Heart left ventricle (tissue), 16 donors: ENCODE data around the gene MYOF. TPM values are rescaled to one million over a fixed set of nuclear protein-coding genes. Genes with fewer than 3 reads are reported as not detected.
A peak's percentile ranks its signal among the peaks of the same experiment; 100 is the strongest.

Experiments used
- ATAC-seq, 4 donors: fragments of 200-7000 bp; cut with Tn5 transposase; one replicate each; pipeline ENCODE4 v1.9.1; 2020 to 2022; ENCODE audit warnings: moderate library complexity in 4 of 4, mild to moderate bottlenecking in 3 of 4, moderate number of reproducible peaks in 1 of 4
- DNase-seq, 5 donors: peaks; one replicate each; pipeline ENCODE4 v3.0.0-alpha.2; 2020
- H3K27ac ChIP-seq, 12 donors: fragments of 200-600 bp; sonication (generic) in 4 of 12; one replicate each; pipeline versions ENCODE4 v1.5.0 to v1.8.0; 2016 to 2022; ENCODE audit warnings: mild to moderate bottlenecking in 2 of 12
- H3K27me3 ChIP-seq, 9 donors: fragments of 200-600 bp; sonication (generic) in 2 of 9; one replicate each; pipeline versions ENCODE4 v1.5.1 to v1.8.0; 2016 to 2022; ENCODE audit warnings: mild to moderate bottlenecking in 3 of 9
- H3K36me3 ChIP-seq, 9 donors: fragments of 200-600 bp; sonication (generic) in 2 of 9; one replicate each; pipeline versions ENCODE4 v1.5.0 to v1.8.0; 2018 to 2022; ENCODE audit warnings: mild to moderate bottlenecking in 2 of 9
- H3K4me1 ChIP-seq, 12 donors: fragments of 200-600 bp; sonication (generic) in 4 of 12; one replicate each; pipeline versions ENCODE4 v1.5.0 to v1.8.0; 2016 to 2022; ENCODE audit warnings: mild to moderate bottlenecking in 3 of 12
- H3K4me3 ChIP-seq, 12 donors: fragments of 200-600 bp; sonication (generic) in 4 of 12; one replicate each; pipeline versions ENCODE4 v1.5.0 to v1.8.0; 2017 to 2022; ENCODE audit warnings: mild to moderate bottlenecking in 9 of 12, moderate library complexity in 4 of 12
- H3K9me3 ChIP-seq, 12 donors: fragments of 200-600 bp; sonication (generic) in 4 of 12; one replicate each; pipeline versions ENCODE4 v1.5.0 to v1.8.0; 2016 to 2022; ENCODE audit warnings: mild to moderate bottlenecking in 1 of 12
- CTCF ChIP-seq, 12 donors: fragments of 200-600 bp; sonication (generic) in 4 of 12; IDR thresholded peaks; one replicate each; pipeline versions ENCODE4 v1.5.0 to v1.8.0; 2018 to 2022; ENCODE audit warnings: antibody characterized with exemption in 12 of 12, mild to moderate bottlenecking in 5 of 12
- POLR2A ChIP-seq, 2 donors: fragments of 450-650 bp; IDR thresholded peaks; one replicate each; pipeline ENCODE4 v1.6.1; 2017; ENCODE audit warnings: antibody characterized with exemption in 2 of 2, mild to moderate bottlenecking in 2 of 2, moderate library complexity in 2 of 2
- WGBS, 4 donors: extraction: QIAGEN DNeasy Blood & Tissue Kit in 2 of 4; methylation state at CpG; one replicate each; pipeline versions ENCODE4 v1.1.5 to v1.1.7; 2013 to 2018; 5-methylcytosine and 5-hydroxymethylcytosine counted together
- intact Hi-C, 10 donors: fragments of 100-400 bp; cut with DNase I; formaldehyde crosslinking; loops; one replicate each; pipeline versions ENCODE4 v1.11.1 to v1.14.2; 2022
- long read RNA-seq, 3 donors: library from polyadenylated mRNA; unstranded; transcript quantifications; one replicate each; pipeline ENCODE4 v2.0.0, GENCODE V29; 2020 to 2021
- polyA plus RNA-seq, 2 donors: library from polyadenylated mRNA; stranded (reverse); fragments of 200-250 nt; gene quantifications; one replicate each; pipeline ENCODE4 v1.2.3, GENCODE V29; 2013
- total RNA-seq, 9 donors: library from RNA; depleted of rRNA in 2 of 9; stranded (reverse); fragments of >200 nt in 2 of 9; fragmentation: NEBNext Ultra II Directional in 3 of 9; extraction: Animal tissue kit (Norgen Biotek cat#: 25700) in 3 of 9; gene quantifications; one replicate each; pipeline versions ENCODE4 v1.1.0 to v1.2.4, GENCODE V29; 2016 to 2023
- donor health status: ischemic (EF 13 %, LVEDD 7.1; RV severe dilation, severe dysfunction).
- donor health status: healthy with polysubstance abuse.
- donor health status: DM: no; HTN: yes; CAD: no.
- donor health status: DM: no; HTN: no; CAD: no.
- donor health status: ischemic (EF 25% LVEDD 6.9; RV normal size, moderate dysfunction).
- donor health status: ischemic (EF 25% LVEDD 5.7; RV mildly dilated, moderate dysfunction).
- donor health status: healthy.
- donor health status: DM: yes; HTN: yes; CAD: no.
- donor health status: ischemic (EF 35%, LVEDD 5.7; RV mildly dilated, moderate dysfunction).
- donor health status: nonischemic (EF 11% LVEDD 7.7; RV severe dilation, severe dysfunction).
- donor health status: DM: yes; HTN: yes; CAD: no.
- donor health status: PGD.
- donor health status: ischemic (EF 29% LVEDD 5.4; RV normal size, mild dysfunction).
- donor health status: nonischemic (EF 23%, LVEDD 6.1; RV moderate dilation, normal function).

The MYOF gene
- total RNA-seq (10 to 100 TPM; 16.0 to 64.5 (median 37.2) TPM), polyA plus RNA-seq (10 to 100 TPM; 13.2 to 14.7 TPM)
- long read RNA-seq, donor 1, partial matches to known transcripts: 8 of 13 reads
- long read RNA-seq, donor 1, other reads (novel, unspliced or antisense): 5 of 13 reads
- long read RNA-seq, donor 2, partial matches to known transcripts: 3 of 8 reads
- long read RNA-seq, donor 2, other reads (novel, unspliced or antisense): 4 of 8 reads
- long read RNA-seq, donor 3, partial matches to known transcripts: 2 of 3 reads
- long read RNA-seq, donor 3, other reads (novel, unspliced or antisense): 1 of 3 reads

- H3K4me3 ChIP-seq: peak within 1 kb of the TSS; percentile 21 to 72 (median 58)
- no peaks in the 10 kb centered on the region for H3K27me3 ChIP-seq
- H3K4me1 ChIP-seq: peaks cover 0 to 31% (median 7%) of the 10 kb centered on the region in 12 donors
- H3K36me3 ChIP-seq: peaks cover 0 to 4% (median 0%) of the 10 kb centered on the region in 9 donors
- peak; percentile 78 to 91 (median 87) for ATAC-seq
- H3K9me3 ChIP-seq: no peaks in the 10 kb centered on the region
- TF ChIP-seq CTCF (IDR thresholded peaks at IDR 0.05) (peak in 11 of 12 donors; percentile 41 to 75 (median 63)), POLR2A (IDR thresholded peaks at IDR 0.05) (peak in 1 of 2 donors; percentile 39)
- WGBS, 4 donors: 0 to 1% (median 0%) methylated on average over 26 to 27 of the region's 27 CpGs
- DNase-seq: peak; percentile 57 to 72 (median 61)
- intact Hi-C loops: loop anchor here (1.0 to 5.0 kb wide), 5 partner anchors 40 to 106 kb away; no protein-coding TSS in a partner anchor
- peak within 1 kb of the TSS; percentile 35 to 90 (median 79) for H3K27ac ChIP-seq
Measured at GRCh38 chr10:93482145-93482834, at the start of gene MYOF. MYOF (minus strand) TSS chr10:93482334; CDS start chr10:93482194, 140 bp downstream.

GRCh38 chr10:93518531-93518930 is 36.4 kb upstream of the MYOF start:
- intact Hi-C loops: loop anchor here in 1 of 10 donors (10.0 kb wide), 1 partner anchor 454 kb away; the partner anchor contains the start of gene CYP26C1
- 97 to 100% (median 99%) methylated on average over 4 of the region's 4 CpGs for WGBS, 4 donors
- Histone ChIP-seq H3K27me3 (no peaks in the 10 kb centered on the region), H3K27ac (no peak overlapping the region), H3K4me3 (no peak overlapping the region), H3K9me3 (peaks cover 0 to 5% (median 0%) of the 10 kb centered on the region in 12 donors), H3K36me3 (peaks cover 0 to 8% (median 0%) of the 10 kb centered on the region in 9 donors), H3K4me1 (peaks cover 0 to 35% (median 1%) of the 10 kb centered on the region in 12 donors)
- no peak for TF ChIP-seq POLR2A (IDR thresholded peaks at IDR 0.05)
- no peak for TF ChIP-seq CTCF (IDR thresholded peaks at IDR 0.05)
- DNase-seq (no peak), ATAC-seq (no peak)

- H3K27ac ChIP-seq: peak overlapping the region in 4 of 12 donors; percentile 3 to 91 (median 25)
- H3K4me3 ChIP-seq: no peak overlapping the region
- ATAC-seq: peak in 2 of 4 donors; percentile 31 to 38
- DNase-seq: no peak
- 95 to 100% (median 98%) methylated on average over 1 of the region's 1 CpG for WGBS, 4 donors
- no peaks in the 10 kb centered on the region for H3K27me3 ChIP-seq
- peaks cover 0 to 35% (median 1%) of the 10 kb centered on the region in 12 donors for H3K4me1 ChIP-seq
- intact Hi-C loops: loop anchor here in 1 of 10 donors (10.0 kb wide), 1 partner anchor 451 kb away; the partner anchor contains the start of gene CYP26C1
- H3K36me3 ChIP-seq: peaks cover 0 to 8% (median 0%) of the 10 kb centered on the region in 9 donors
- peaks cover 0 to under 1% (median 0%) of the 10 kb centered on the region in 12 donors for H3K9me3 ChIP-seq
- no peak for TF ChIP-seq POLR2A (IDR thresholded peaks at IDR 0.05)
- TF ChIP-seq CTCF (IDR thresholded peaks at IDR 0.05): no peak
Measured at GRCh38 chr10:93516006-93516380, 33.9 kb upstream of the MYOF start.
